GM21576 (cell line): ENCODE data around the gene PDK2.
"Not testable (repeated sequence)": the region's sequence is repeated elsewhere in the genome, so short reads cannot be mapped to it uniquely, and the experiment has no call there.

ENCODE experiments used
- ATAC-seq: cut with Tn5 transposase; IDR thresholded peaks from one replicate; pipeline ENCODE4 v1.9.1; 2021; ENCODE audit warnings: mild to moderate bottlenecking, moderate library complexity; ENCODE audit not compliant: unreplicated experiment

Gene PDK2

GRCh38 chr17:50058296-50058953 lies 36.7 kb upstream of the PDK2 start:
- no peak for ATAC-seq

DNA sequence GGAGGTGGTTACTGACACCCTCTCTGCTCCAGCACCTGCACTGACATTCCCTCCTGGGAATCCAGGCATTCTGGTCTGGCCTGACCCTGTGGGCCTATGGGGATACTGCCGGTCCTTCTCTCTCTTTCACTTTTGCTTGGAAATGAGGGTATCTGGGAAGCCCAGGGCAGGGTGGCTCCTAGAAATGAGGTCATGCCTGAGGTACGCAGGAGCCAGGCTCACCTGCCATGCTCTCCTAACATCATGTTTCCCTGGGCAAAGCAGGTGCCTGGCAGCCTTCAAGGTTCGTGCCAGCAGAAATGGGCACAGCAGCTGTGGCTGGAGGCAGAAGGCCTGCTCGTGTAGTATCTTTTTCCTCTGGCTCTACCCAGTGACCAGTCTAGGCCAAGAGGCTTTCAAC lies 35.9 kb upstream of the PDK2 start:
- no peak for ATAC-seq

DNA sequence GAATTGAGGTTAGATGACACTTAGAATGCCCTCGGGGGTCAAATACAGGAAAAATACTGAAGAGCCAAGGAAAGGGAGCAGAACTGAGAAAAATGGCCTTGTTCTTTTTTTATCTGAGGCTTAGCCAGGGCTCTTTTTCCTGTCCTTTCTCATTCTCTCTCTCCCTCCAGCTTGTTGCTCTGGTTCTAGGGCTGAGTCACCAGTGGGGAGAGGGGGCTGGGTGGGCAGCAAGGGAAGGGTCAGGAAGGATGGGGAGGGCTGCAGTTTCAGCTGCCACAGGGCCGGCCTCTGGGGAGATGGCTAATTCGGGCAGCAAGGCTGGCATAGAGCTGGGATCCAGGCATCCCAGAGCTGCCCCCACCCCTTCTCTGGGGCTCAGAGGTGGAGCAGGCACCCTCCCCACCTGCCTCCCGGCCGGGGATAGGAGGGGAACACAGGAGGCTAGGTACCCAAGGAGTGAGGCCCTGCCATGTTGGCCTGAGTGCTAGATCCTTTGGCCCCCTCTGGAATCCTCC lies 35.3 kb upstream of the PDK2 start:
- ATAC-seq: no peak

GRCh38 chr17:50060951-50061712 lies 34.0 kb upstream of the PDK2 start:
- ATAC-seq: no peak

- not testable (repeated sequence) for ATAC-seq
Observed at GRCh38 chr17:50061713-50062045, 33.5 kb upstream of the PDK2 start.

- no peak for ATAC-seq
Observed at GRCh38 chr17:50062293-50063243, 32.6 kb upstream of the PDK2 start.

DNA sequence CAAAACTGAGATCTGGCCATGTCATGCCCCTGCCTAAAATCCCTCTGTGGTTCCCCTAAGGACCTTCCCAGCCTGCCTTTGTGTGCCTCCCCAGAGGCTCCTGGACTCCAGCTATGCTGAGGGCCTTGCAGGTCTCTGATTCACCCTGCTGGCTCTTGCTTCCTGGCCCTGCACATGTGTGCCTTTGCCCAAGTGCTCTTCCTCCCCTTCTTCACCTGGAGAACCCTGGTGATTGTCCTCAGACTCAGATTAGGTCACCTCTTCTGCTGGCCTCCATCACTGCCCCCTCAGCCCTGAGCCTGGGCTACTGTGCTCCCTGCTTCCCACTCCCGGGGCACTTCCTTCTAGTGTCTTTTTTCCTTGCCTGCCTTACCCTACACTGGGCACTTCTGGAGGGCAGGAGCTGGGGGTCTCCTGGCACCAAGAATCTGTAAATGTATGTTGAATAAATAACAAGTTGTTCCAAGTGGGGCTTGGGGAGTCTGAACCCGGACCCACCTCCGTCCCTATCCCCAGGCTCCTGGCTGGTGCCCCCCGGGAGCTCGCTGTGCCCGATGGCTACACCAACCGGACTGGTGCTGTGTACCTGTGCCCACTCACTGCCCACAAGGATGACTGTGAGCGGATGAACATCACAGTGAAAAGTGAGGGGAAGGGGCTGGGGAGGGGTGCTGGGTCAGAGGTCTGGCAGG lies 31.4 kb upstream of the PDK2 start:
- ATAC-seq: no peak

DNA sequence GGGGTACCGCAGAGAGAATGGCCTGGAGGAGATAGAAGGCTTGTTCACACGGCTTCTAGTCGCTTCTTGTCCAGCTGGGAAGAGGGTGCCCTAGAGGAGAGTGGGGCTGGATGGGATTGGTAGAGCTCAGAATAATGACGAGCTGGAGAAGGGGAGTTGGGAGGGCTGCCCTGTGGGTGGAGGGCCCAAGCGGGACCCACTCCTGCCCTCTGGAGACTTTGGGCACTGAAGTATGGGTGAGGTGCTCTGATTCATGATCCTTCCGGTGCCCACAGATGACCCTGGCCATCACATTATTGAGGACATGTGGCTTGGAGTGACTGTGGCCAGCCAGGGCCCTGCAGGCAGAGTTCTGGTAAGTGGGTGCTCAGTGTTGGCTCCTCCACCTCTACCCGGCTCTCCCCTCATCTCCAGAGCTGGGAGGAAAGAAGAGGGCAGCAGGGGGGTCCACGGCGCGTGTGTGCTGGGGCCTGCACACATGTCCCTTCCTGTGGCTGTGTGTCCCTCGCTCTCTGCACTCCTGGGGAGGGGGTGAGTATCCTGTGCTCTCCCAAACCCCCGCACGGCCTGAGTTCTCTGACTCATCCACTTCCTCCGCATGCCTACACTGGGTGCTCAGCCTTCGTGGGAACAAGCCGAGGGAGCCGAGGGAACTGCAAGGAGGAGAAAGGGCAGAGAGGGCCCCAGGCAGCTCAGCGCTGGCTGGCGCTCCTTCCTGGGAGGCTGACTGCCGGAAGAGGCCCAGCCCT lies 30.7 kb upstream of the PDK2 start:
- no peak for ATAC-seq

DNA sequence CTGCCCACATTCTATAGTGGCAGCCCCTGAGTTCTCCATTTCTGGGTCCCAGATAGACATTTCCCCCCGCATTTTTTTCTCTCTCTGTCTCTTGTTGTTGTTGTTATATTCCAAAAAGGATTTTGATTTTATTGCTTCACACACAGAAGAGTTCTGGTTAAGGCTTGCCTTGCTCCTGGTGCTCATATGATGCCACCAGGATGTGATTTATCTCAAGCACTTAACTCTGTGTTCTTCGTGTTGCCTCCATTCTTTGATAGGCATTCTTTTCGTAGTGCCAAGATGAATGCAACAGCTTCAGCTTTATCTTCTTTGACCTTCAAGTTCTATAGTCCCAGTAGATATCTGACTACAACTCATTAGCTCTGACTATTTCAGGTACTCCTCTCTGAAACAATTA lies 30.1 kb upstream of the PDK2 start:
- no peak for ATAC-seq

- ATAC-seq: no peak
Observed at GRCh38 chr17:50066995-50067394, 28.2 kb upstream of the PDK2 start.

GRCh38 chr17:50067996-50068395 lies 27.2 kb upstream of the PDK2 start:
- ATAC-seq: no peak

DNA sequence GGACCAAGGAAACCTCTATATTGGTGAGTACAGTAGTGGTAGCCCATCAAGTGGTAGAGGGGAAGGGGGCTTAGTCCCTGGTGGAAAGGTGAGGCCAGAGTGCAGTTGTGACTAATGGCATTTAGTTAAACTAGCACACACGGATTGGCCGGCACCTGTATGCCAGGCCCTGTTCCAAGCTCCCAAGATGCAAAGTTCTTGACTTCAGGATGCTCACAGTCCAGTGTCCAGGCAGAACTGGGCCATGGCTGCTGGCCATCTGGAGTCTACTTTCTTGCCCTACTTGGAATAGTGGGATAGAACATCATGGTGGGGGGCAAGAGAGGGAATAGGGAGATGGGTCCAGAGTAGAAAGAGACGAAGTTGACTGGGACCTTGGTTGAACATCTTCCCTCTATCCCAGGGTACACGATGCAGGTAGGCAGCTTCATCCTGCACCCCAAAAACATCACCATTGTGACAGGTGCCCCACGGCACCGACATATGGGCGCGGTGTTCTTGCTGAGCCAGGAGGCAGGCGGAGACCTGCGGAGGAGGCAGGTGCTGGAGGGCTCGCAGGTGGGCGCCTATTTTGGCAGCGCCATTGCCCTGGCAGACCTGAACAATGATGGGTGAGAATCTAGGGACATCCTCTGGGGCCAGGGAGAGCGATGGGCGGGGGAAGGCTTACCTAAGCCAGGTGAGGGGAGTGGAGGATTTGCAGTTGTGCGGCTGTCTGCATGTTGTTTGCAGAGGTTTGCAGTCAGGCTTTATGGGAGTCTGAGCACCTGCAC lies 24.1 kb upstream of the PDK2 start:
- ATAC-seq: no peak

- ATAC-seq: no peak
Observed at GRCh38 chr17:50071692-50072091, 23.5 kb upstream of the PDK2 start.

- ATAC-seq: no peak
Observed at GRCh38 chr17:50072130-50072529, 23.0 kb upstream of the PDK2 start.

GRCh38 chr17:50072925-50073324 lies 22.2 kb upstream of the PDK2 start:
- no peak for ATAC-seq

- no peak for ATAC-seq
Observed at GRCh38 chr17:50074227-50074626, 20.9 kb upstream of the PDK2 start.

- no peak for ATAC-seq
Observed at GRCh38 chr17:50075446-50076032, 19.6 kb upstream of the PDK2 start.

GRCh38 chr17:50076221-50076590 lies 18.9 kb upstream of the PDK2 start:
- ATAC-seq: no peak

- ATAC-seq: no peak
Observed at GRCh38 chr17:50076591-50077235, 18.4 kb upstream of the PDK2 start.
